GM12874 (cell line): ENCODE measurements around the gene NFKBIB.

Experiments
- CTCF ChIP-seq: IDR thresholded peaks from 2 replicates; pipeline ENCODE4 v1.5.1; 2011; ENCODE audit warnings: low read depth, mild to moderate bottlenecking, control low read depth, low read length, moderate library complexity; ENCODE audit not compliant: insufficient read depth

NFKBIB gene, protein sequence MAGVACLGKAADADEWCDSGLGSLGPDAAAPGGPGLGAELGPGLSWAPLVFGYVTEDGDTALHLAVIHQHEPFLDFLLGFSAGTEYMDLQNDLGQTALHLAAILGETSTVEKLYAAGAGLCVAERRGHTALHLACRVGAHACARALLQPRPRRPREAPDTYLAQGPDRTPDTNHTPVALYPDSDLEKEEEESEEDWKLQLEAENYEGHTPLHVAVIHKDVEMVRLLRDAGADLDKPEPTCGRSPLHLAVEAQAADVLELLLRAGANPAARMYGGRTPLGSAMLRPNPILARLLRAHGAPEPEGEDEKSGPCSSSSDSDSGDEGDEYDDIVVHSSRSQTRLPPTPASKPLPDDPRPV

DNA sequence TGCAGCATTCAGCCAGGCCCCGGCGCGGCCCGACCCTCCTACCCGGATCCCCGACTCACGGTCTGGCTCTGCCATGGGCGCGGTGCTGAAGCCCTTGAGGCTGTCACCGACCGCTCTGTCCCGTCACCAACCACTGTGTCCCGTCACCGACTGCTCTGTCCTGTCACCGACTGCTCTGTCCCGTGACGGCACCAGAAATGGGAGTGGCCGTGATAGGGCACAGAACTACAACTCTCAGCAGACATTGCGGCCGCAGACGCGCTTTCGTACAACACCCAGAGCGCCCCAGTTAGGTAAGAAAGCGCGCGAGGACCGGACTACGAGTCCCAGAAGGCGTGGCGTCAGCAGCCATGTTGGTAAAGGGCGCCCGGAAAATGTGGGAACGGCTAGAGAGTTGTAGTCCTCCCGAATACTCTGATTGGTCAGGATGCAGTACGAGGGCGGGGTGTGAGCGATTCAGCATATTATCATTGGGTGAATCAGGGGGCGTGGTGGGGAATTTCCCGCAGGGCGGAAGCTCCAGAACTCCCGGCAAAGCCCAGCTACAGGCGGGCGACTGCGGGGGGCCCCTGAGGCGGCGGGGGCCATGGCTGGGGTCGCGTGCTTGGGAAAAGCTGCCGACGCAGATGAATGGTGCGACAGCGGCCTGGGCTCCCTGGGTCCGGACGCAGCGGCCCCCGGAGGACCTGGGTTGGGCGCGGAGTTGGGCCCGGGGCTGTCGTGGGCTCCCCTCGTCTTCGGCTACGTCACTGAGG, at the start of gene NFKBIB, which contains the start of gene SIRT2:
Gene NFKBIB (plus strand): TSS at position 523 of the 755 bp plus-strand sequence. CDS start 64 bp downstream, at position 587.
Gene SIRT2 (minus strand): TSS at position 172 of the 755 bp plus-strand sequence. CDS start 97 bp downstream, at position 75.
- no peak for TF ChIP-seq CTCF

GRCh38 chr19:38850436-38850975, 49.3 kb upstream of the NFKBIB start:
- no peak for TF ChIP-seq CTCF

GRCh38 chr19:38850976-38851621, 48.7 kb upstream of the NFKBIB start:
- TF ChIP-seq CTCF = no peak

DNA sequence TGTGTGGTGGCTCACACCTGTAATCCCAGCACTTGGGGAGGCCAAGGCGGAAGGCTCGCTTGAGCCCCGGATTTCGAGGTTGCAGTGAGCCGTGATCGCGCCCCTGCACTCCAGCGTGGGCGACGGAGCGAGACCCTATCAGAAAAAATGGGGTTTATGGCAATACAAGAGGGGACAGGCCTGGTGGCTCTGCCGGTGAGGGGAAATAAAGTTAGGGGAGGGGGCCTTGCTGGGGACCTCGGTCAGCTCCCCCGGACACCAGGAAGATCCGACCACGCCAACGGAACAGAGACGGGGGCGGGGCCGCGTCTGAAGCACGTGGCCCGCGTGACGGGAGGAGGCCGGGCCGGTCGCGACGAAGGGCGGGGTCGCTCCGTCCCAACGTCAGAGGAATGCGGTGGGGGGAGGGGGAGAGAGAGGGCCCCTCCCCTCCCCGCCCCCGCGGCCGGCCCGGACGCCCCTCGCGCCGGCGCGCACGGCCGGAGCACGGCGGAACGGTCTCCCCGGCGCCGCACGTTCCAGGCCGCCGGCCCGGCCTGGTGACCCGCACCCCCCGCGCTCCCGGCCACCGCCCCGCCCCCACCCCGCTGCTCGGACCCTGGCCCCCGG, 48.0 kb upstream of the NFKBIB start:
- TF ChIP-seq CTCF = no peak

DNA sequence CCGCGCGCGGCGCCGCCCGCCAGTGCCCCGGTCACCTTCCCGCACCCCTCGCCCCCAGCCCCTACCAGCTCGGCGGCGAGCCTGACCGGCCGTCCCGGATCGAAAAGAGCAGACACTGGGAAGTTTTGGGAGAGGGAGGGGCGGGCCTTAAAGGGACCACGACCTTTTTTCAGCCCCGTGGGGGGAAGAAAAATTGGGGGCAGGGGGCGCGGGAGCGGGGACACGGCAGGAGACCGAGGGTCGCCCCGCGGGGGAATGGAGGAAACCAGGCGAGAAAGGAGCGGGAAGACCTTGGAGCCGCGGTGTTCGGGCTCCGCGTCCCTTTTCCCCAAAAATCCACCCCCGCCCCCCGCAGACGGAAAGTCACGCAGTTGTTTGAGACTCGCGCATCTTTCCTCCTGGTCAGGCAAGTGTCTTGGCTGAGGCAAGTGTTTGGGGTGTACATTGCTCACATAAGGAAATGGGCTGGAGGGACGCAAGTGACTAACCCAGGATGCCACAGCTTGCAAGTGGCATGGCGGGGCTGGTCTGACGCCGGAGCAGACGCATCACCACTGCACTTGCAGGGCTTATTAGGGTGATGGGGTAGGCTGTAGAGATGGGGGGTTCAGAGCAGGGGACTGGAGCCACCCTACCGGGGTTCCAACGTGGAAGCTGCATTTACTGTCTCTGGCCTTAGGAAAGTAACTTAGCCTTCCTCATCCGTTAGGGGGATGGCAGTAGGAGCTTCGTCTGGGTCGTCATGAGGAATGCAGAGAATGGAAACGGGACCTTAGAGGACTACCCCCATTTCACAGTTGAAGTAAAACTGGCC, 47.3 kb upstream of the NFKBIB start:
- no peak for TF ChIP-seq CTCF

GRCh38 chr19:38853214-38853613, 46.6 kb upstream of the NFKBIB start:
- TF ChIP-seq CTCF = no peak
